Aorta (tissue), 5 donors: ENCODE measurements around the gene KANK4. TPM values are rescaled to one million over a fixed set of nuclear protein-coding genes. Genes with fewer than 3 reads are reported as not detected.

Experiments used
- ATAC-seq: fragments of 200-7000 bp; cut with Tn5 transposase; one replicate; pipeline ENCODE4 v1.9.1; 2022; ENCODE audit warnings: moderate library complexity; ENCODE audit not compliant: low FRiP score
- DNase-seq, 2 donors: peaks; one replicate each; pipeline ENCODE4 v3.0.0-alpha.2; 2020
- H3K27ac ChIP-seq, 2 donors: one replicate each; pipeline ENCODE4 v1.5.1; 2013; ENCODE audit warnings: low read length in 2 of 2, mild to moderate bottlenecking in 2 of 2, moderate library complexity in 2 of 2, control low read depth in 1 of 2, inconsistent platforms in 1 of 2, low read depth in 1 of 2
- H3K27me3 ChIP-seq, 2 donors: one replicate each; pipeline ENCODE4 v1.6.1; 2013; ENCODE audit warnings: control low read depth in 1 of 2, low read length in 1 of 2, mild to moderate bottlenecking in 1 of 2, moderate library complexity in 1 of 2; ENCODE audit not compliant: insufficient read depth in 2 of 2, control insufficient read depth in 1 of 2
- H3K36me3 ChIP-seq, 2 donors: one replicate each; pipeline ENCODE4 v1.6.1; 2013; ENCODE audit warnings: control low read depth in 1 of 2, low read length in 1 of 2, mild to moderate bottlenecking in 1 of 2; ENCODE audit not compliant: insufficient read depth in 2 of 2, control insufficient read depth in 1 of 2
- H3K4me1 ChIP-seq, 2 donors: one replicate each; pipeline ENCODE4 v1.6.1; 2013; ENCODE audit warnings: low read length in 2 of 2, control low read depth in 1 of 2, mild to moderate bottlenecking in 1 of 2, moderate library complexity in 1 of 2; ENCODE audit not compliant: insufficient read depth in 2 of 2, control insufficient read depth in 1 of 2
- H3K4me3 ChIP-seq, 2 donors: one replicate each; pipeline ENCODE4 v1.5.1; 2013; ENCODE audit warnings: low read length in 2 of 2, control low read depth in 1 of 2, mild to moderate bottlenecking in 1 of 2
- H3K9me3 ChIP-seq: one replicate; pipeline ENCODE4 v1.6.1; 2013; ENCODE audit warnings: mild to moderate bottlenecking, low read length; ENCODE audit not compliant: control insufficient read depth
- WGBS, 2 donors: extraction: QIAGEN DNeasy Blood & Tissue Kit; methylation state at CpG; one replicate each; pipeline ENCODE4 v1.1.7; 2013; 5-methylcytosine and 5-hydroxymethylcytosine counted together
- intact Hi-C, 2 donors: fragments of 100-400 bp; cut with DNase I; formaldehyde crosslinking; loops; one replicate each; pipeline versions ENCODE4 v1.14.2 to v1.15.0; 2022
- polyA plus RNA-seq, 2 donors: library from polyadenylated mRNA; stranded (reverse); fragments of 200-250 nt; gene quantifications; one replicate each; pipeline ENCODE4 v1.2.3, GENCODE V29; 2013
- total RNA-seq, 2 donors: library from RNA; stranded (reverse); fragmentation: NEBNext Ultra II Directional; extraction: Animal tissue kit (Norgen Biotek cat#: 25700); gene quantifications; one replicate each; pipeline ENCODE4 v1.2.1, GENCODE V29; 2021
- donor health status: healthy with polysubstance abuse.
- donor health status: Bipolar disorder and iron deficiency.
- donor health status: DM: no; HTN: no; CAD: no.
- donor health status: DM: no; HTN: no; CAD: no.
- donor health status: DM: yes; HTN: yes; CAD: no.

The KANK4 gene
- total and polyA plus RNA-seq, 4 donors: 0.13 to 0.66 (median 0.42) TPM; not detected in 1

DNA sequence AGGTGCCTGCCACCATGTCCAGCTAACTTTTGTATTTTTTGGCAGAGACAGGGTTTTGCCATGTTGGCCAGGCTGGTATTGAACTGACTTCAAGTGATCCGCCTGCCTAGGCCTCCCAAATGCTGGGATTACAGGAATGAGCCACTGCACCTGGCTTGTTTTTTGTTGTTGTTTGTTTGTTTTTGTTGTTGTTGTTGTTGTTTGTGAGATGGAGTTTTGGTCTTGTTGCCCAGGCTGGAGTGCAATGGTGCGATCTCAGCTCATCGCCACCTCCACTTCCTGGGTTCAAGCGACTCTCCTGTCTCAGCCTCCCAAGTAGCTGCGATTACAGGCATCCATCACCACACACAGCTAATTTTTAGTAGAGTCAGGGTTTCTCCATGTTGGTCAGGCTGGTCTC is 131.7 kb downstream of the KANK4 start:
- no peaks in the 10 kb centered on the region for H3K9me3 ChIP-seq
- WGBS, 2 donors: 95 to 97% methylated on average over 5 of the region's 5 CpGs
- H3K4me1 ChIP-seq: no peaks in the 10 kb centered on the region
- H3K4me3 ChIP-seq: no peak overlapping the region
- H3K27ac ChIP-seq: no peak overlapping the region
- ATAC-seq: no peak
- intact Hi-C loops: no loop called here
- no peak for DNase-seq
- no peaks in the 10 kb centered on the region for H3K36me3 ChIP-seq
- H3K27me3 ChIP-seq: no peaks in the 10 kb centered on the region

Other genes with a start within 250 kb of the KANK4 start
- gene L1TD1, start 124.6 kb downstream of the KANK4 start, total RNA-seq: under 1 TPM; 0.68 to 0.84 TPM
- gene L1TD1, start 124.6 kb downstream of the KANK4 start, polyA plus RNA-seq: under 1 TPM in 1 of 2 donors, not detected in 1; 0.10 TPM
- 10 to 100 TPM; 21.3 to 22.9 TPM for gene USP1, start 117.6 kb upstream of the KANK4 start, total RNA-seq
- 10 to 100 TPM; 13.5 to 14.5 TPM for gene USP1, start 117.6 kb upstream of the KANK4 start, polyA plus RNA-seq